HCT116 (cell line): Measurements from ENCODE around the gene EMD. TPM values are rescaled to one million over a fixed set of nuclear protein-coding genes. Genes with fewer than 3 reads are reported as not detected.
"Not testable (repeated sequence)": the region's sequence is repeated elsewhere in the genome, so short reads cannot be mapped to it uniquely, and the experiment has no call there.

Source experiments
- ATAC-seq: fragments of 200-7000 bp; cut with Tn5 transposase; 2 replicates; pipeline ENCODE4 v1.9.1; 2020; ENCODE audit warnings: mild to moderate bottlenecking, moderate library complexity
- BruUV-seq: library from RNA; stranded (reverse); fragments of 400-500 nt; replicated peaks from 2 replicates; lab custom pipeline; 2021; lab: Mats Ljungman, UMichigan
- CTCF ChIA-PET: fragments of 300-600 bp; sonication (Branson Sonifier 250); formaldehyde crosslinking; loops from one replicate; lab custom pipeline; 2021; ENCODE audit warnings: antibody characterized with exemption; lab: Charles Lee
- POLR2A ChIA-PET: fragments of 300-600, 350-600 bp; sonication (Branson Sonifier 250); formaldehyde crosslinking; loops from one replicate; lab custom pipeline; 2021; ENCODE audit warnings: antibody characterized with exemption; lab: Charles Lee
- RAD21 ChIA-PET, 2 experiments: fragments of 300-600 bp; sonication (Branson Sonifier 250); formaldehyde crosslinking; loops; one replicate each; lab custom pipeline; 2023; ENCODE audit warnings: low total read pairs in 2 of 2; ENCODE audit not compliant: uncharacterized antibody in 2 of 2, unreplicated experiment in 2 of 2, low non-redundant PET in 1 of 2; lab: Charles Lee
- DNase-seq: peaks from one replicate; pipeline ENCODE4 v3.0.0-alpha.2; 2010; ENCODE audit warnings: low read depth, low spot score
- H2AFZ ChIP-seq: fragments of 200-600 bp; shearing (Covaris generic), sonication (generic); 2 replicates; pipeline ENCODE4 v1.6.1; 2017; ENCODE audit warnings: low read depth, mixed run types, mixed read lengths, antibody characterized with exemption, low read length; ENCODE audit not compliant: poor library complexity, severe bottlenecking
- H3K27ac ChIP-seq: 2 replicates; pipeline ENCODE4 v1.5.1; 2012; ENCODE audit warnings: low read depth, low read length
- H3K27me3 ChIP-seq: fragments of 200-600 bp; sonication (generic); 2 replicates; pipeline ENCODE4 v1.6.1; 2016; ENCODE audit warnings: mixed run types, low read length, mixed read lengths; ENCODE audit not compliant: insufficient read depth
- H3K36me3 ChIP-seq, 2 experiments: fragments of 200-500 bp in 1 of 2; fragments of 200-600 bp in 1 of 2; sonication (Bioruptor generic) in 1 of 2; sonication (generic) in 1 of 2; 2 replicates each; pipeline versions ENCODE4 v1.5.1 to v1.6.1; 2014 to 2016; ENCODE audit warnings: low read length in 2 of 2, inconsistent platforms in 1 of 2, mixed read lengths in 1 of 2, mixed run types in 1 of 2; ENCODE audit not compliant: insufficient read depth in 2 of 2, control insufficient read depth in 1 of 2
- H3K4me1 ChIP-seq, 2 experiments: fragments of 200-600 bp in 1 of 2; sonication (generic) in 1 of 2; 2 replicates each; pipeline versions ENCODE4 v1.5.1 to v1.6.1; 2012 to 2017; ENCODE audit warnings: low read length in 2 of 2, inconsistent platforms in 1 of 2, mild to moderate bottlenecking in 1 of 2, mixed read lengths in 1 of 2, mixed run types in 1 of 2, moderate library complexity in 1 of 2; ENCODE audit not compliant: insufficient read depth in 2 of 2, control insufficient read depth in 1 of 2
- H3K4me2 ChIP-seq: fragments of 200-600 bp; sonication (generic); 2 replicates; pipeline ENCODE4 v1.6.1; 2017; ENCODE audit warnings: mixed run types, low read length, mixed read lengths
- H3K4me3 ChIP-seq, 2 experiments: fragments of 200-600 bp in 1 of 2; sonication (generic) in 1 of 2; replicated peaks in 1 of 2; 2 replicates each; pipeline ENCODE4 v1.5.1; 2011 to 2016; ENCODE audit warnings: low read length in 2 of 2, control low read depth in 1 of 2, low read depth in 1 of 2, mild to moderate bottlenecking in 1 of 2, mixed read lengths in 1 of 2, mixed run types in 1 of 2
- H3K79me2 ChIP-seq: fragments of 200-600 bp; sonication (generic); 2 replicates; pipeline ENCODE4 v1.6.1; 2017; ENCODE audit warnings: mild to moderate bottlenecking, mixed run types, low read length, moderate library complexity, mixed read lengths; ENCODE audit not compliant: insufficient read depth
- H3K9ac ChIP-seq: fragments of 200-600 bp; sonication (generic); 2 replicates; pipeline ENCODE4 v1.6.1; 2016; ENCODE audit warnings: low read length, mixed read lengths
- H3K9me2 ChIP-seq: fragments of 200-600 bp; sonication (generic), shearing (Covaris generic); 2 replicates; pipeline ENCODE4 v1.6.1; 2017; ENCODE audit warnings: mixed run types, mild to moderate bottlenecking, moderate library complexity; ENCODE audit not compliant: insufficient read depth
- H3K9me3 ChIP-seq, 2 experiments: fragments of 200-500 bp in 1 of 2; fragments of 200-600 bp in 1 of 2; sonication (Bioruptor generic) in 1 of 2; sonication (generic) in 1 of 2; 2 replicates each; pipeline ENCODE4 v1.6.1; 2014 to 2017; ENCODE audit warnings: low read length in 2 of 2, mixed read lengths in 2 of 2, inconsistent platforms in 1 of 2, low read depth in 1 of 2, mild to moderate bottlenecking in 1 of 2, mixed run types in 1 of 2, moderate library complexity in 1 of 2; ENCODE audit not compliant: control insufficient read depth in 1 of 2, insufficient read depth in 1 of 2
- H4K20me1 ChIP-seq: fragments of 200-600 bp; sonication (generic), shearing (Covaris generic); 2 replicates; pipeline ENCODE4 v1.6.1; 2017; ENCODE audit warnings: mixed run types, mild to moderate bottlenecking, moderate library complexity; ENCODE audit not compliant: insufficient read depth
- intact Hi-C: fragments of 100-400 bp; cut with micrococcal nuclease; formaldehyde crosslinking; loops from 2 replicates; pipeline ENCODE4 v1.10.0; 2022
- total RNA-seq: library from RNA; stranded (reverse); gene quantifications from one replicate; pipeline ENCODE4 v1.2.1, GENCODE V29; 2021; ENCODE audit not compliant: unreplicated experiment

The EMD gene
- total RNA-seq, 1 experiment from 2014 or later, result 102 TPM

- not testable (repeated sequence) for H3K36me3 ChIP-seq, H3K4me3 ChIP-seq
Measured at GRCh38 chrX:154341399-154342298, 37.4 kb upstream of the EMD start.

DNA sequence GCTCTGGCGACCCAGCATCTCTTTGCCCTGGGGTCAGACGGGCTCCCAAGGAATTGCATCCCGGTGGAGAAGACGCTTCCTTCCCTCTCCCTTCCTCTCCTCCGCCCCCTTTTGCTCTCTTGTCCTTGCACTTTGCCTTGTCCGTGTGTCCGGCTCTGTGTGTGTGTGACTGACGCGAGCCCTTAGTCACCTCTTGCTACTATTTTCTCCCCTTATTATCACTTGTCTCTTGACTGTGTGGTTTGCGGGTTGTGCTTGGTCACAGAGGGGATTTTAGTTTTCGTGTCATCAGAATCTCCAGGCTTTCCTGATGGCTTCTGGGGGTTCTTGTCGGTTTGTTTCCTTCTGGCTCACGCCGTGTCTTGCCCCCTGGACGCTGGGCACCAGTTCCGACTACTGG is 36.0 kb upstream of the EMD start:
- H3K79me2 ChIP-seq, H3K4me1 ChIP-seq, POLR2A ChIA-PET, H2AFZ ChIP-seq, H3K27me3 ChIP-seq, DNase-seq, BruUV-seq, CTCF ChIA-PET, RAD21 ChIA-PET, H3K4me3 ChIP-seq, H3K36me3 ChIP-seq, H3K4me2 ChIP-seq, H3K27ac ChIP-seq, H3K9me2 ChIP-seq, intact Hi-C loops, H3K9ac ChIP-seq, H3K9me3 ChIP-seq, ATAC-seq, H4K20me1 ChIP-seq: not testable (repeated sequence)

More at GRCh38 chrX:154341399-154342298, 37.4 kb upstream of the EMD start:
- H3K4me1 ChIP-seq, H4K20me1 ChIP-seq, DNase-seq, H3K9me2 ChIP-seq, RAD21 ChIA-PET, H3K27ac ChIP-seq, H3K79me2 ChIP-seq, H3K9ac ChIP-seq, H2AFZ ChIP-seq, H3K4me2 ChIP-seq, CTCF ChIA-PET, BruUV-seq, H3K9me3 ChIP-seq, H3K27me3 ChIP-seq, POLR2A ChIA-PET, intact Hi-C loops: not testable (repeated sequence)
- peak; percentile 85 for ATAC-seq

DNA sequence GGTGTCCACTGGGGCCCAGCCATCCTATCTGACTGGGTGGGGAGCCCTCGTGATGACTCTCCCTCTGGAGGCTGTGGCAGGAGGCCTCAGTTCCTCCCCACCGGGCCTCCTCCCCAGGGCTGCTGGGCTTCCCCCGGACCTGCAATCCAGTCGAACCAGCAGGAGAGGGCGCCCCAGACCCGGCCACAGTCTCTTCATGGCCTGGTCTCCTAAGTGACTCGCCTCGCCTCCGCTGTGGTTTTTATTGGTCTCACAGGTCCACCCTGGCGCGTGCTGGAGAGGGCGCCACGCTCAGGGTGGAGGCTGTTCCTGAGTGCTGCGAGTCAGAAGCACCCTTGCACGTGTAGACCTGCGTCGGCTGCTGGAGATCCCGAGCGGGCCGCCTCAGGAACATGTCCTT is 35.5 kb upstream of the EMD start:
- RAD21 ChIA-PET, POLR2A ChIA-PET, CTCF ChIA-PET: not testable (repeated sequence)

More for the DNA sequence above, 35.5 kb upstream of the EMD start:
- H3K36me3 ChIP-seq, H3K4me3 ChIP-seq, BruUV-seq, H3K4me2 ChIP-seq, H2AFZ ChIP-seq, H4K20me1 ChIP-seq, H3K27ac ChIP-seq, H3K27me3 ChIP-seq, H3K4me1 ChIP-seq, intact Hi-C loops, H3K9me3 ChIP-seq, DNase-seq, H3K79me2 ChIP-seq, H3K9ac ChIP-seq, H3K9me2 ChIP-seq: not testable (repeated sequence)
- ATAC-seq, result peak; percentile 50
